ENCODE results near the gene CFLAR.

GRCh38 chr2:201137505-201138400 lies 21.8 kb downstream of the CFLAR start:
- no peak for TF ChIP-seq EZH2 (IDR thresholded peaks at IDR 0.05; ENCODE audit: borderline replicate concordance, low read length)
- no peak for TF ChIP-seq CTCF (conservative IDR thresholded peaks at IDR 0.05 in 1 of 2, IDR thresholded peaks at IDR 0.05 in 1 of 2; ENCODE audit: extremely low read depth in 1 of 2, insufficient read depth in 1 of 2, low read depth in 1 of 2, low read length in 2 of 2)
